H1 (cell line): ENCODE data around the gene MISFA. TPM values are rescaled to one million over a fixed set of nuclear protein-coding genes. Genes with fewer than 3 reads are reported as not detected.

Experiments used
- CTCF ChIA-PET: fragments of 300-600 bp; sonication (Branson Sonifier 250); formaldehyde crosslinking; loops from one replicate; lab custom pipeline; 2021; ENCODE audit not compliant: partially characterized antibody; lab: Charles Lee
- POLR2A ChIA-PET: fragments of 300-600 bp; sonication (Branson Sonifier 250); formaldehyde crosslinking; loops from one replicate; lab custom pipeline; 2021; ENCODE audit warnings: inconsistent platforms; ENCODE audit not compliant: partially characterized antibody; lab: Charles Lee
- DNase-seq, 2 experiments: peaks; one replicate each; pipeline versions ENCODE4 v3.0.0 to v3.0.0-alpha.2; 2010 to 2022; ENCODE audit warnings: low spot score in 2 of 2, low read depth in 1 of 2, mixed read lengths in 1 of 2
- FAIRE-seq: peaks from 2 replicates; lab custom pipeline; 2011; peaks lifted over from hg19 to GRCh38; lab: Jason Lieb, UNC
- H2AFZ ChIP-seq: 2 replicates; pipeline ENCODE4 v1.8.1; 2012; ENCODE audit warnings: low read length, inconsistent platforms
- H2AK5ac ChIP-seq: 2 replicates; pipeline ENCODE4 v1.6.1; 2013; ENCODE audit warnings: low read depth, low read length
- H2BK120ac ChIP-seq: replicated peaks from 2 replicates; pipeline ENCODE3; 2013; ENCODE audit warnings: low read depth, low read length, inconsistent platforms
- H2BK12ac ChIP-seq: 2 replicates; pipeline ENCODE4 v1.6.1; 2013; ENCODE audit warnings: low read depth, low read length
- H2BK15ac ChIP-seq: 2 replicates; pipeline ENCODE4 v1.6.1; 2013; ENCODE audit warnings: low read length
- H2BK20ac ChIP-seq: 2 replicates; pipeline ENCODE4 v1.6.1; 2013; ENCODE audit warnings: low read length
- H2BK5ac ChIP-seq: 2 replicates; pipeline ENCODE4 v1.6.1; 2013; ENCODE audit warnings: low read depth, low read length
- H3K14ac ChIP-seq: 2 replicates; pipeline ENCODE4 v1.6.1; 2013; ENCODE audit warnings: inconsistent platforms; ENCODE audit not compliant: insufficient read length
- H3K18ac ChIP-seq: 2 replicates; pipeline ENCODE4 v1.6.1; 2013; ENCODE audit warnings: low read length; ENCODE audit errors: extremely low read depth
- H3K23ac ChIP-seq: 2 replicates; pipeline ENCODE4 v1.6.1; 2013; ENCODE audit warnings: inconsistent platforms; ENCODE audit not compliant: insufficient read length
- H3K23me2 ChIP-seq: 2 replicates; pipeline ENCODE4 v1.6.1; 2013; ENCODE audit warnings: low read depth, low read length
- H3K27ac ChIP-seq: 2 replicates; pipeline ENCODE4 v1.6.1; 2011; ENCODE audit warnings: low read depth, low read length, inconsistent platforms
- H3K27me3 ChIP-seq, 4 experiments: replicated peaks in 1 of 4; 1 replicate in 1 of 4; 2 replicates in 3 of 4; pipeline versions ENCODE4 v1.6.1 to v1.8.1; 2011 to 2013; ENCODE audit warnings: low read length in 3 of 4, mild to moderate bottlenecking in 3 of 4, inconsistent platforms in 2 of 4, mixed read lengths in 2 of 4, moderate library complexity in 1 of 4; ENCODE audit not compliant: control insufficient read depth in 3 of 4, insufficient read depth in 3 of 4; ENCODE audit errors: extremely low read depth in 1 of 4
- H3K36me3 ChIP-seq, 4 experiments: 2 replicates each; pipeline versions ENCODE4 v1.6.1 to v1.8.1; 2011 to 2013; ENCODE audit warnings: mild to moderate bottlenecking in 4 of 4, low read length in 3 of 4, moderate library complexity in 2 of 4, control low read depth in 1 of 4, inconsistent platforms in 1 of 4; ENCODE audit not compliant: insufficient read depth in 4 of 4, control insufficient read depth in 2 of 4
- H3K4ac ChIP-seq: replicated peaks from 2 replicates; pipeline ENCODE3; 2013; ENCODE audit warnings: low read length, low read depth, mixed read lengths, inconsistent platforms; ENCODE audit not compliant: insufficient read length
- H3K4me1 ChIP-seq, 4 experiments: replicated peaks in 1 of 4; 1 replicate in 1 of 4; 2 replicates in 3 of 4; pipeline versions ENCODE4 v1.6.1 to v1.8.1; 2011 to 2013; ENCODE audit warnings: low read length in 3 of 4, inconsistent platforms in 2 of 4, mixed read lengths in 1 of 4; ENCODE audit not compliant: insufficient read depth in 4 of 4, control insufficient read depth in 3 of 4
- H3K4me2 ChIP-seq, 2 experiments: 2 replicates each; pipeline versions ENCODE4 v1.6.1 to v1.8.1; 2011 to 2013; ENCODE audit warnings: low read depth in 2 of 2, low read length in 2 of 2, control low read depth in 1 of 2, inconsistent platforms in 1 of 2, mild to moderate bottlenecking in 1 of 2; ENCODE audit not compliant: insufficient read depth in 1 of 2
- H3K4me3 ChIP-seq, 4 experiments: fragments of 200-600, 300-600 bp in 1 of 4; sonication (generic), shearing (Covaris generic), sonication (Bioruptor Twin) in 1 of 4; 2 replicates each; pipeline versions ENCODE4 v1.5.1 to v1.8.1; 2011 to 2016; ENCODE audit warnings: low read length in 4 of 4, low read depth in 3 of 4, control low read depth in 2 of 4, inconsistent platforms in 2 of 4, mild to moderate bottlenecking in 2 of 4, mixed read lengths in 1 of 4, moderate library complexity in 1 of 4; ENCODE audit not compliant: insufficient read depth in 2 of 4; ENCODE audit errors: extremely low read depth in 1 of 4
- H3K56ac ChIP-seq: replicated peaks from 2 replicates; pipeline ENCODE3; 2013; ENCODE audit warnings: low read depth, mild to moderate bottlenecking, mixed read lengths, low read length, inconsistent platforms; ENCODE audit not compliant: insufficient read length
- H3K79me1 ChIP-seq: 2 replicates; pipeline ENCODE4 v1.6.1; 2013; ENCODE audit warnings: low read depth, low read length, control low read depth
- H3K79me2 ChIP-seq, 2 experiments: 2 replicates each; pipeline versions ENCODE4 v1.6.1 to v1.8.1; 2012 to 2013; ENCODE audit warnings: low read length in 2 of 2, mild to moderate bottlenecking in 2 of 2, inconsistent platforms in 1 of 2; ENCODE audit not compliant: insufficient read depth in 2 of 2, control insufficient read depth in 1 of 2
- H3K9ac ChIP-seq, 4 experiments: replicated peaks in 1 of 4; 1 replicate in 1 of 4; 2 replicates in 3 of 4; pipeline versions ENCODE4 v1.6.1 to v1.8.1; 2011 to 2013; ENCODE audit warnings: low read depth in 3 of 4, low read length in 3 of 4, control low read depth in 2 of 4, mild to moderate bottlenecking in 2 of 4, moderate library complexity in 2 of 4, inconsistent platforms in 1 of 4; ENCODE audit errors: extremely low read depth in 1 of 4
- H3K9me3 ChIP-seq, 2 experiments: 2 replicates each; pipeline versions ENCODE4 v1.6.1 to v1.8.1; 2012 to 2013; ENCODE audit warnings: mild to moderate bottlenecking in 2 of 2, moderate library complexity in 2 of 2, control low read depth in 1 of 2, inconsistent platforms in 1 of 2, low read depth in 1 of 2, low read length in 1 of 2, mixed read lengths in 1 of 2; ENCODE audit not compliant: insufficient read depth in 2 of 2
- H4K20me1 ChIP-seq, 2 experiments: replicated peaks in 1 of 2; 2 replicates each; pipeline versions ENCODE3 to v1.8.1; 2011 to 2013; ENCODE audit warnings: inconsistent platforms in 2 of 2, low read length in 2 of 2, mild to moderate bottlenecking in 1 of 2; ENCODE audit not compliant: insufficient read depth in 2 of 2, control insufficient read depth in 1 of 2
- H4K5ac ChIP-seq: 2 replicates; pipeline ENCODE4 v1.6.1; 2013; ENCODE audit warnings: low read length, low read depth, mixed read lengths, inconsistent platforms; ENCODE audit not compliant: insufficient read length
- H4K8ac ChIP-seq: 2 replicates; pipeline ENCODE4 v1.8.0; 2013; ENCODE audit warnings: mild to moderate bottlenecking, moderate library complexity, low read length, inconsistent platforms; ENCODE audit not compliant: insufficient read depth; ENCODE audit errors: extremely low read depth
- H4K91ac ChIP-seq: replicated peaks from 2 replicates; pipeline ENCODE3; 2013; ENCODE audit warnings: low read length, mixed read lengths, inconsistent platforms; ENCODE audit not compliant: insufficient read length
- BACH1 ChIP-seq: IDR thresholded peaks from 2 replicates; pipeline ENCODE4 v1.6.1; 2012; ENCODE audit warnings: low read length, improper control_type of control experiment
- BCL11A ChIP-seq, 2 experiments: IDR thresholded peaks; one replicate each; pipeline ENCODE4 v1.6.1; 2011; ENCODE audit warnings: low read depth in 2 of 2, low read length in 2 of 2, mild to moderate bottlenecking in 2 of 2
- CBX5 ChIP-seq: fragments of 300-800, 300-1000 bp; sonication (generic); IDR thresholded peaks from 2 replicates; pipeline ENCODE4 v1.7.1; 2016; ENCODE audit warnings: antibody characterized with exemption, low read length, low read depth
- JUN ChIP-seq: IDR thresholded peaks from 2 replicates; pipeline ENCODE4 v1.6.1; 2011; ENCODE audit warnings: low read depth, mild to moderate bottlenecking, improper control_type of control experiment, low read length
- NANOG ChIP-seq: IDR thresholded peaks from 2 replicates; pipeline ENCODE4 v1.6.1; 2011; ENCODE audit warnings: low read length, low read depth, mild to moderate bottlenecking, inconsistent platforms; ENCODE audit not compliant: insufficient read depth, poor library complexity, severe bottlenecking
- POU5F1 ChIP-seq: IDR thresholded peaks from 2 replicates; pipeline ENCODE4 v1.6.1; 2011; ENCODE audit warnings: low read depth, mild to moderate bottlenecking, low read length, moderate library complexity
- WGBS, 2 experiments: shearing (Covaris generic) in 1 of 2; methylation state at CpG; one replicate each; pipeline versions ENCODE4 v1.1.6 to v1.1.7; 2013 to 2015; ENCODE audit warnings: low lambda C conversion rate in 2 of 2, mixed read lengths in 2 of 2, inconsistent platforms in 1 of 2, low coverage in 1 of 2, missing lambda C conversion rate in 1 of 2; ENCODE audit not compliant: insufficient replicate concordance in 2 of 2, insufficient coverage in 1 of 2, insufficient read length in 1 of 2; ENCODE audit errors: extremely low coverage in 1 of 2, missing lambda C conversion rate in 1 of 2; 5-methylcytosine and 5-hydroxymethylcytosine counted together
- polyA plus RNA-seq, 7 experiments: library from polyadenylated mRNA; depleted of rRNA in 3 of 7; stranded (reverse) in 5 of 7; unstranded in 2 of 7; fragments of >200 nt in 5 of 7; fragments of 200-250 nt in 2 of 7; gene quantifications; 1 replicate in 5 of 7; 2 replicates in 1 of 7; 4 replicates in 1 of 7; pipeline versions ENCODE4 v1.2.1 to v1.2.3, GENCODE V29; 2011 to 2013; ENCODE audit warnings: missing spikeins in 2 of 7, mixed read lengths in 2 of 7
- total RNA-seq: library from RNA; stranded (reverse); fragmentation: NEBNext Ultra II Directional; extraction: Animal tissue kit (Norgen Biotek cat#: 25700); gene quantifications from 2 replicates; pipeline ENCODE4 v1.2.1, GENCODE V29; 2021
- TF ChIP-seq, protein P1 (sequence below), 3 experiments: IDR thresholded peaks; 1 replicate in 2 of 3; 2 replicates in 1 of 3; pipeline versions ENCODE4 v1.5.1 to v1.6.1; 2011; ENCODE audit warnings: low read length in 3 of 3, mild to moderate bottlenecking in 3 of 3, inconsistent platforms in 2 of 3, low read depth in 1 of 3, moderate library complexity in 1 of 3; ENCODE audit not compliant: insufficient read depth in 1 of 3; ENCODE audit errors: control extremely low read depth in 1 of 3

Gene MISFA
- total and polyA plus RNA-seq, 2 of the 8 experiments (the other 6 are each of a cell fraction or from before 2014, with no cell fraction given), result 0.51 to 3.8 TPM

DNA sequence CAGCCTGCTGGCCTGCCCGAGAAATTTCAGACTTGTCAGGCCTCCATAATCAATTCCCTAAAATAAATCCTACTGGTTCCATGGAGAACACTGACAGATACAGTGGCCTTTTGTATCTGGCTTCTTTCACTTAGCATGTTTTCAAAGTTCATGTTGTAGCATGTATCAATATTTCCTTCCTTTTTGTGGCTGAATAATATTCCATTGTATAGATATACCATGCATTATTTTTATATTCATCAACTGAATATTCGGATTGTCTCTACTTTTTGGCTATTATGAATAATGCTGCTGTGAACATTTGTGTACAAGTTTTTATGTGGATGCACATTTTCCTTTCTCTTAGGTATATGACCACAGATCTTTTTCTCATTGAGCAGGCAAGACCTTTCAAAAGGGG, 24.1 kb downstream of the MISFA start:
- H3K9ac ChIP-seq, result no peak overlapping the region
- H2AK5ac ChIP-seq, result no peak overlapping the region
- H3K4me3 ChIP-seq, result no peak overlapping the region
- no peak overlapping the region for H2BK15ac ChIP-seq
- DNase-seq, result no peak
- H3K79me2 ChIP-seq, result peaks cover 8 to 80% of the 10 kb centered on the region in 2 experiments; a peak in 3 of 4 replicates
- H3K56ac ChIP-seq, result no peak overlapping the region
- no peak overlapping the region for H2AFZ ChIP-seq
- H4K8ac ChIP-seq, result no peak overlapping the region
- no peaks in the 10 kb centered on the region for H3K23me2 ChIP-seq
- no peak overlapping the region for H2BK120ac ChIP-seq
- H3K18ac ChIP-seq, result no peak overlapping the region
- no peak overlapping the region for H2BK12ac ChIP-seq
- no peak overlapping the region for H3K4me2 ChIP-seq
- peaks cover 8% of the 10 kb centered on the region; the same call in 1 of the 2 replicates for H3K79me1 ChIP-seq
- peaks cover 1 to 3% of the 10 kb centered on the region in 2 experiments for H4K20me1 ChIP-seq
- no peak overlapping the region for H3K14ac ChIP-seq
- H3K23ac ChIP-seq, result no peak overlapping the region
- no peaks in the 10 kb centered on the region for H3K27me3 ChIP-seq
- H3K4ac ChIP-seq, result no peak overlapping the region
- no peak overlapping the region for H2BK20ac ChIP-seq
- 94% methylated on average over 2 of the region's 2 CpGs; no CpG with 5 or more reads in 1 of the 2 experiments for WGBS, 2 experiments
- no peak for FAIRE-seq
- POLR2A ChIA-PET, result no interaction called here
- H4K91ac ChIP-seq, result no peak overlapping the region
- H3K4me1 ChIP-seq, result no peaks in the 10 kb centered on the region
- no peak overlapping the region for H3K27ac ChIP-seq
- no peaks in the 10 kb centered on the region for H3K9me3 ChIP-seq
- TF ChIP-seq NANOG, result no peak
- TF ChIP-seq BACH1, result no peak
- TF ChIP-seq POU5F1, result no peak
- TF ChIP-seq, protein P1, sequence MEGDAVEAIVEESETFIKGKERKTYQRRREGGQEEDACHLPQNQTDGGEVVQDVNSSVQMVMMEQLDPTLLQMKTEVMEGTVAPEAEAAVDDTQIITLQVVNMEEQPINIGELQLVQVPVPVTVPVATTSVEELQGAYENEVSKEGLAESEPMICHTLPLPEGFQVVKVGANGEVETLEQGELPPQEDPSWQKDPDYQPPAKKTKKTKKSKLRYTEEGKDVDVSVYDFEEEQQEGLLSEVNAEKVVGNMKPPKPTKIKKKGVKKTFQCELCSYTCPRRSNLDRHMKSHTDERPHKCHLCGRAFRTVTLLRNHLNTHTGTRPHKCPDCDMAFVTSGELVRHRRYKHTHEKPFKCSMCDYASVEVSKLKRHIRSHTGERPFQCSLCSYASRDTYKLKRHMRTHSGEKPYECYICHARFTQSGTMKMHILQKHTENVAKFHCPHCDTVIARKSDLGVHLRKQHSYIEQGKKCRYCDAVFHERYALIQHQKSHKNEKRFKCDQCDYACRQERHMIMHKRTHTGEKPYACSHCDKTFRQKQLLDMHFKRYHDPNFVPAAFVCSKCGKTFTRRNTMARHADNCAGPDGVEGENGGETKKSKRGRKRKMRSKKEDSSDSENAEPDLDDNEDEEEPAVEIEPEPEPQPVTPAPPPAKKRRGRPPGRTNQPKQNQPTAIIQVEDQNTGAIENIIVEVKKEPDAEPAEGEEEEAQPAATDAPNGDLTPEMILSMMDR (IDR thresholded peaks at IDR 0.05; ENCODE audit: control extremely low read depth in 1 of 3, insufficient read depth in 1 of 3, low read depth in 1 of 3, low read length in 3 of 3), result no peak
- TF ChIP-seq JUN, result no peak
- no peak for TF ChIP-seq BCL11A (IDR thresholded peaks at IDR 0.05; ENCODE audit: low read depth in 2 of 2, low read length in 2 of 2)
- TF ChIP-seq CBX5, result no peak
- TF ChIP-seq, all 59 proteins: peak for 0
- Histone ChIP-seq H4K5ac (no peak overlapping the region), H3K36me3 (no peaks in the 10 kb centered on the region), H2BK5ac (no peak overlapping the region)
- CTCF ChIA-PET, result interaction anchor here (0.9 kb wide), 2 partner anchors 28 to 34 kb away, joined by 3 read pairs; no protein-coding TSS in a partner anchor
